GM12878 (cell line): Measurements from ENCODE around the gene CCL4. TPM values are rescaled to one million over a fixed set of nuclear protein-coding genes. Genes with fewer than 3 reads are reported as not detected.

ENCODE experiments used
- ATAC-seq: fragments of 200-7000 bp; cut with Tn5 transposase; 3 replicates; pipeline ENCODE4 v1.9.1; 2020; ENCODE audit warnings: mild to moderate bottlenecking, moderate library complexity
- BruUV-seq: library from RNA; stranded (reverse); fragments of 400-500 nt; replicated peaks from 2 replicates; lab custom pipeline; 2021; lab: Mats Ljungman, UMichigan
- CTCF ChIA-PET: fragments of 300-600 bp; sonication (Branson Sonifier 250); formaldehyde crosslinking; extraction: SDS; loops from one replicate; lab custom pipeline; 2021; ENCODE audit warnings: inconsistent platforms; lab: Yijun Ruan, JAX
- POLR2A ChIA-PET: fragments of 350-600 bp; formaldehyde crosslinking; extraction: SDS; loops from one replicate; lab custom pipeline; 2021; ENCODE audit warnings: inconsistent platforms; lab: Charles Lee
- RAD21 ChIA-PET: fragments of 300-600 bp; sonication (Branson Sonifier 250); formaldehyde crosslinking; loops from one replicate; lab custom pipeline; 2023; ENCODE audit warnings: antibody characterized with exemption; ENCODE audit not compliant: unreplicated experiment; lab: Charles Lee
- SMC1A ChIA-PET: fragments of 300-600 bp; sonication (Branson Sonifier 250); formaldehyde crosslinking; loops from one replicate; lab custom pipeline; 2023; ENCODE audit not compliant: unreplicated experiment, uncharacterized antibody; lab: Charles Lee
- DNase-seq: peaks from one replicate; pipeline ENCODE4 v3.0.0-alpha.2; 2011; ENCODE audit warnings: low read depth, low spot score
- FAIRE-seq: peaks from 3 replicates; lab custom pipeline; 2011; peaks lifted over from hg19 to GRCh38; lab: Jason Lieb, UNC
- H2AFZ ChIP-seq: 2 replicates; pipeline ENCODE4 v1.6.0; 2011; ENCODE audit warnings: low read depth, low read length, control low read depth; ENCODE audit not compliant: control insufficient read depth
- H3K27ac ChIP-seq: 2 replicates; pipeline ENCODE4 v1.5.1; 2011; ENCODE audit warnings: control low read depth; ENCODE audit not compliant: control insufficient read depth, insufficient read depth
- H3K27me3 ChIP-seq, 2 experiments: replicated peaks in 1 of 2; 2 replicates each; pipeline versions ENCODE4 v1.6.0 to v1.6.1; 2011; ENCODE audit warnings: low read length in 1 of 2; ENCODE audit not compliant: control insufficient read depth in 2 of 2, insufficient read depth in 2 of 2
- H3K36me3 ChIP-seq, 2 experiments: 2 replicates each; pipeline ENCODE4 v1.5.1; 2011; ENCODE audit warnings: low read length in 1 of 2; ENCODE audit not compliant: control insufficient read depth in 2 of 2, insufficient read depth in 2 of 2
- H3K4me1 ChIP-seq: 2 replicates; pipeline ENCODE4 v1.6.1; 2011; ENCODE audit warnings: mild to moderate bottlenecking, low read length, moderate library complexity, mixed read lengths; ENCODE audit not compliant: control insufficient read depth, insufficient read depth
- H3K4me2 ChIP-seq: 2 replicates; pipeline ENCODE4 v1.6.0; 2011; ENCODE audit warnings: control low read depth; ENCODE audit not compliant: control insufficient read depth, insufficient read depth
- H3K4me3 ChIP-seq: fragments of 200-600 bp; sonication (generic); 2 replicates; pipeline ENCODE4 v1.5.1; 2016
- H3K79me2 ChIP-seq: 2 replicates; pipeline ENCODE4 v1.6.0; 2011; ENCODE audit warnings: low read length; ENCODE audit not compliant: control insufficient read depth, insufficient read depth
- H3K9ac ChIP-seq: 2 replicates; pipeline ENCODE4 v1.8.0; 2011; ENCODE audit warnings: low read length, control low read depth, mixed read lengths; ENCODE audit not compliant: control insufficient read depth, insufficient read depth
- H3K9me3 ChIP-seq: replicated peaks from 3 replicates; pipeline ENCODE4 v1.5.1; 2011; ENCODE audit warnings: mild to moderate bottlenecking, low read length; ENCODE audit not compliant: control insufficient read depth, insufficient read depth
- H4K20me1 ChIP-seq: 2 replicates; pipeline ENCODE4 v1.6.0; 2011; ENCODE audit not compliant: control insufficient read depth, insufficient read depth
- DPF2 ChIP-seq: fragments of 450-650 bp; IDR thresholded peaks from 2 replicates; pipeline ENCODE4 v1.6.1; 2017; ENCODE audit warnings: mild to moderate bottlenecking
- HCFC1 ChIP-seq: fragments of 150-350 bp; IDR thresholded peaks from 2 replicates; pipeline ENCODE4 v1.6.1; 2014; ENCODE audit warnings: low read length
- HDAC6 ChIP-seq: fragments of 200-600 bp; sonication (generic); IDR thresholded peaks from one replicate; pipeline ENCODE4 v1.8.0; 2017; ENCODE audit warnings: antibody characterized with exemption; ENCODE audit not compliant: unreplicated experiment
- NFYB ChIP-seq: IDR thresholded peaks from 2 replicates; pipeline ENCODE4 v1.6.1; 2011; ENCODE audit warnings: low read depth, mild to moderate bottlenecking, low read length, improper control_type of control experiment, moderate library complexity; ENCODE audit not compliant: insufficient read depth
- POLR2A ChIP-seq: IDR thresholded peaks from 2 replicates; pipeline ENCODE4 v1.6.1; 2011; ENCODE audit warnings: low read depth, mild to moderate bottlenecking, low read length
- SMC3 ChIP-seq: IDR thresholded peaks from 2 replicates; pipeline ENCODE4 v1.6.1; 2011; ENCODE audit warnings: low read length, improper control_type of control experiment, borderline replicate concordance
- TCF12 ChIP-seq: IDR thresholded peaks from 2 replicates; pipeline ENCODE4 v1.6.1; 2011; ENCODE audit warnings: low read depth, mild to moderate bottlenecking, low read length
- ZNF24 ChIP-seq: fragments of 450-650 bp; IDR thresholded peaks from 2 replicates; pipeline ENCODE4 v1.6.1; 2017; ENCODE audit warnings: antibody characterized with exemption, mild to moderate bottlenecking
- ZNF274 ChIP-seq: IDR thresholded peaks from one replicate; pipeline ENCODE4 v1.8.0; 2011; ENCODE audit not compliant: insufficient read length, insufficient read depth
- ZNF384 ChIP-seq: IDR thresholded peaks from 2 replicates; pipeline ENCODE4 v1.6.1; 2012; ENCODE audit warnings: low read depth, mild to moderate bottlenecking, low read length, improper control_type of control experiment, borderline replicate concordance
- ZNF622 ChIP-seq: fragments of 450-650 bp; IDR thresholded peaks from 2 replicates; pipeline ENCODE4 v1.6.1; 2017; ENCODE audit warnings: mild to moderate bottlenecking, inconsistent platforms
- ZSCAN29 ChIP-seq: fragments of 450-650 bp; IDR thresholded peaks from 2 replicates; pipeline ENCODE4 v1.6.1; 2017; ENCODE audit warnings: mild to moderate bottlenecking, moderate library complexity
- WGBS: methylation state at CpG from one replicate; pipeline ENCODE4 v1.1.6; 2016; ENCODE audit warnings: low lambda C conversion rate; ENCODE audit not compliant: insufficient replicate concordance, insufficient coverage; ENCODE audit errors: missing lambda C conversion rate; 5-methylcytosine and 5-hydroxymethylcytosine counted together
- in situ Hi-C: fragments of 300-500 bp; cut with MboI; formaldehyde crosslinking; loops from 9 replicates; pipeline ENCODE4 v1.14.3; 2018; ENCODE audit warnings: mixed read lengths
- intact Hi-C: fragments of 100-400 bp; cut with micrococcal nuclease; formaldehyde crosslinking; loops from one replicate; pipeline ENCODE4 v1.14.2; 2022; ENCODE audit not compliant: unreplicated experiment
- polyA plus RNA-seq, 11 experiments: library from polyadenylated mRNA; depleted of rRNA in 4 of 11; unstranded in 6 of 11; stranded (reverse) in 5 of 11; fragments of >200 nt; fragmentation: Nextera tagmentation in 4 of 11; fragmentation: Illumina TruSeq in 1 of 11; extraction: Ambion mirVana in 4 of 11; extraction: Trizol in 1 of 11; gene quantifications; 1 replicate in 1 of 11; 2 replicates in 10 of 11; pipeline versions ENCODE4 v1.2.1 to v1.2.3, GENCODE V29; 2011 to 2016; ENCODE audit warnings: inconsistent platforms in 2 of 11, missing spikeins in 2 of 11, low read depth in 1 of 11
- total RNA-seq, 4 experiments: library from RNA; depleted of rRNA in 3 of 4; stranded (reverse); fragments of >200 nt in 3 of 4; fragmentation: Illumina TruSeq in 1 of 4; extraction: Trizol in 1 of 4; gene quantifications; 2 replicates each; pipeline versions ENCODE4 v1.2.1 to v1.2.3, GENCODE V29; 2013 to 2021
- TF ChIP-seq, protein P1 (sequence below): fragments of 450-650 bp; formaldehyde crosslinking; IDR thresholded peaks from 2 replicates; pipeline ENCODE4 v1.4.0; 2020; ENCODE audit warnings: mild to moderate bottlenecking, moderate library complexity
- TF ChIP-seq, protein P2 (sequence below), 3 experiments: IDR thresholded peaks in 2 of 3; conservative IDR thresholded peaks in 1 of 3; 2 replicates each; pipeline ENCODE4 v1.5.1; 2011; ENCODE audit warnings: low read depth in 3 of 3, low read length in 3 of 3, mild to moderate bottlenecking in 3 of 3, control low read depth in 2 of 3, moderate library complexity in 2 of 3, inconsistent platforms in 1 of 3, mixed read lengths in 1 of 3; ENCODE audit not compliant: control insufficient read depth in 2 of 3, insufficient read depth in 1 of 3; ENCODE audit errors: extremely low read depth in 1 of 3

The CCL4 gene
- total and polyA plus RNA-seq, 10 of the 15 experiments (the other 5 are each of a cell fraction or from before 2014, with no cell fraction given) = 18.7 to 741 (median 79.4) TPM

- no peak for TF ChIP-seq NFYB
- TF ChIP-seq DPF2 = no peak
Measured at GRCh38 chr17:36105781-36106492, 2.3 kb downstream of the CCL4 start (continued).

GRCh38 chr17:36106493-36106835, 2.8 kb downstream of the CCL4 start:
- no peaks in the 10 kb centered on the region for H3K79me2 ChIP-seq
- WGBS = 75% methylated on average over 6 of the region's 6 CpGs
- FAIRE-seq = no peak
- H2AFZ ChIP-seq = no peak overlapping the region
- no peak overlapping the region for H3K9ac ChIP-seq
- ATAC-seq = no peak
- no peaks in the 10 kb centered on the region for H3K36me3 ChIP-seq
- ChIA-PET POLR2A (interaction anchor here (1.1 kb wide), 1 partner anchor 42 kb away, joined by 3 read pairs; no protein-coding TSS in a partner anchor), RAD21 (interaction anchor here (1.1 to 1.6 kb wide), 3 partner anchors 12 to 43 kb away, joined by 3 to 5 read pairs (median 3); no protein-coding TSS in a partner anchor), SMC1A (interaction anchor here (0.6 to 5.5 kb wide), 8 partner anchors 10 to 76 kb away, joined by 3 to 39 read pairs (median 4); partner anchors contain the start of gene CCL3), CTCF (interaction anchor here (1.0 to 1.9 kb wide), 2 partner anchors 18 to 42 kb away, joined by 3 to 5 read pairs; no protein-coding TSS in a partner anchor)
- H3K4me2 ChIP-seq = no peak overlapping the region
- H3K4me1 ChIP-seq = peaks cover 19% of the 10 kb centered on the region
- TF ChIP-seq ZNF384 = no peak
- no peak for TF ChIP-seq HCFC1
- TF ChIP-seq ZSCAN29 = no peak
- no peak for TF ChIP-seq ZNF274
- TF ChIP-seq ZNF24 = no peak
- TF ChIP-seq, protein P1, sequence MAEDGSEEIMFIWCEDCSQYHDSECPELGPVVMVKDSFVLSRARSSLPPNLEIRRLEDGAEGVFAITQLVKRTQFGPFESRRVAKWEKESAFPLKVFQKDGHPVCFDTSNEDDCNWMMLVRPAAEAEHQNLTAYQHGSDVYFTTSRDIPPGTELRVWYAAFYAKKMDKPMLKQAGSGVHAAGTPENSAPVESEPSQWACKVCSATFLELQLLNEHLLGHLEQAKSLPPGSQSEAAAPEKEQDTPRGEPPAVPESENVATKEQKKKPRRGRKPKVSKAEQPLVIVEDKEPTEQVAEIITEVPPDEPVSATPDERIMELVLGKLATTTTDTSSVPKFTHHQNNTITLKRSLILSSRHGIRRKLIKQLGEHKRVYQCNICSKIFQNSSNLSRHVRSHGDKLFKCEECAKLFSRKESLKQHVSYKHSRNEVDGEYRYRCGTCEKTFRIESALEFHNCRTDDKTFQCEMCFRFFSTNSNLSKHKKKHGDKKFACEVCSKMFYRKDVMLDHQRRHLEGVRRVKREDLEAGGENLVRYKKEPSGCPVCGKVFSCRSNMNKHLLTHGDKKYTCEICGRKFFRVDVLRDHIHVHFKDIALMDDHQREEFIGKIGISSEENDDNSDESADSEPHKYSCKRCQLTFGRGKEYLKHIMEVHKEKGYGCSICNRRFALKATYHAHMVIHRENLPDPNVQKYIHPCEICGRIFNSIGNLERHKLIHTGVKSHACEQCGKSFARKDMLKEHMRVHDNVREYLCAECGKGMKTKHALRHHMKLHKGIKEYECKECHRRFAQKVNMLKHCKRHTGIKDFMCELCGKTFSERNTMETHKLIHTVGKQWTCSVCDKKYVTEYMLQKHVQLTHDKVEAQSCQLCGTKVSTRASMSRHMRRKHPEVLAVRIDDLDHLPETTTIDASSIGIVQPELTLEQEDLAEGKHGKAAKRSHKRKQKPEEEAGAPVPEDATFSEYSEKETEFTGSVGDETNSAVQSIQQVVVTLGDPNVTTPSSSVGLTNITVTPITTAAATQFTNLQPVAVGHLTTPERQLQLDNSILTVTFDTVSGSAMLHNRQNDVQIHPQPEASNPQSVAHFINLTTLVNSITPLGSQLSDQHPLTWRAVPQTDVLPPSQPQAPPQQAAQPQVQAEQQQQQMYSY = no peak
- TF ChIP-seq, protein P2, sequence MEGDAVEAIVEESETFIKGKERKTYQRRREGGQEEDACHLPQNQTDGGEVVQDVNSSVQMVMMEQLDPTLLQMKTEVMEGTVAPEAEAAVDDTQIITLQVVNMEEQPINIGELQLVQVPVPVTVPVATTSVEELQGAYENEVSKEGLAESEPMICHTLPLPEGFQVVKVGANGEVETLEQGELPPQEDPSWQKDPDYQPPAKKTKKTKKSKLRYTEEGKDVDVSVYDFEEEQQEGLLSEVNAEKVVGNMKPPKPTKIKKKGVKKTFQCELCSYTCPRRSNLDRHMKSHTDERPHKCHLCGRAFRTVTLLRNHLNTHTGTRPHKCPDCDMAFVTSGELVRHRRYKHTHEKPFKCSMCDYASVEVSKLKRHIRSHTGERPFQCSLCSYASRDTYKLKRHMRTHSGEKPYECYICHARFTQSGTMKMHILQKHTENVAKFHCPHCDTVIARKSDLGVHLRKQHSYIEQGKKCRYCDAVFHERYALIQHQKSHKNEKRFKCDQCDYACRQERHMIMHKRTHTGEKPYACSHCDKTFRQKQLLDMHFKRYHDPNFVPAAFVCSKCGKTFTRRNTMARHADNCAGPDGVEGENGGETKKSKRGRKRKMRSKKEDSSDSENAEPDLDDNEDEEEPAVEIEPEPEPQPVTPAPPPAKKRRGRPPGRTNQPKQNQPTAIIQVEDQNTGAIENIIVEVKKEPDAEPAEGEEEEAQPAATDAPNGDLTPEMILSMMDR (IDR thresholded peaks at IDR 0.05 in 2 of 3, conservative IDR thresholded peaks at IDR 0.05 in 1 of 3; ENCODE audit: control insufficient read depth in 2 of 3, extremely low read depth in 1 of 3, insufficient read depth in 1 of 3, low read depth in 3 of 3, low read length in 3 of 3) = no peak
- no peak for TF ChIP-seq POLR2A
- TF ChIP-seq SMC3 = no peak
- no peak for TF ChIP-seq TCF12
- TF ChIP-seq ZNF622 = no peak
- no peak for TF ChIP-seq HDAC6
- in situ Hi-C loops = no loop called here
- peaks cover 6% of the 10 kb centered on the region; the same call in 2 of the 3 replicates for H3K9me3 ChIP-seq
- no peak overlapping the region for H3K27ac ChIP-seq
- H4K20me1 ChIP-seq = no peaks in the 10 kb centered on the region
- H3K4me3 ChIP-seq = no peak overlapping the region
- DNase-seq = no peak
- no peaks in the 10 kb centered on the region for H3K27me3 ChIP-seq
- intact Hi-C loops = no loop called here
- BruUV-seq = no TSS peak
